HG03565 (cell line): ENCODE results near the gene PDZD7.

Experiments
- ATAC-seq: cut with Tn5 transposase; IDR thresholded peaks from one replicate; pipeline ENCODE4 v1.9.1; 2021; ENCODE audit warnings: mild to moderate bottlenecking, moderate library complexity; ENCODE audit not compliant: unreplicated experiment

The PDZD7 gene

DNA sequence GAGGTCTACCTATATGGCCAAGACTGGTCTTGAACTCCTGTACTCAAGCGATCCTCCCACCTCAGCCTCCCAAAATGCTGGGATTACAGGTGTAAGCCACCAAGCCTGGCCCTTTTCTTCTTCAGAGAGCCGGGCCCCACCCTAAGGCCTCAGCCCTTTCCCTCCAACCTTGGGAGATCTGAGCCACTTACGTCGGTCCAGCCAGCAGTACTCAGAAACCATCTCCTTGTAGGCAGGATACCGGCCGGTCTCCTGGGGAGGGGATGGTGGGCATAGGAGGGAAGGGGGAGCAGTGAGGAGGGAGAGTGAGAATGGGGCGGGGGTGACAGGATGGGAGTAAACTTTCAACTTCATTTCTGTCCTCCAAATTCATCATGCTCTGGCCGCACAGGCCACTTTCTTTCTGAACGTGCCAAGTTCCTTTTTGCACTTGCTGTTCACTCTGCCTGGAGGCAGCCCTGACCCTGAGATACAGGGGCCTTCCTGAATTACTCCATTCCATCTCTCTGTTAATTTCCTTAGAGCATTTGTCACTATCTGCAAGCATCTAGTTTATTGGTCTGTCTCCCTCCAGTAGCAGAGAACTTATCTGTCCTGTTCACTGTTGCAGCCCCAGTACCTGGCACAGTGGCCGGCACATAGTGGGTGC, 10.4 kb downstream of the PDZD7 start:
- no peak for ATAC-seq

- no peak for ATAC-seq
Measured at GRCh38 chr10:101019440-101019703, 11.6 kb downstream of the PDZD7 start.

GRCh38 chr10:101018600-101019439, 12.1 kb downstream of the PDZD7 start:
- ATAC-seq, result no peak

GRCh38 chr10:101018118-101018599, 12.8 kb downstream of the PDZD7 start:
- no peak for ATAC-seq

DNA sequence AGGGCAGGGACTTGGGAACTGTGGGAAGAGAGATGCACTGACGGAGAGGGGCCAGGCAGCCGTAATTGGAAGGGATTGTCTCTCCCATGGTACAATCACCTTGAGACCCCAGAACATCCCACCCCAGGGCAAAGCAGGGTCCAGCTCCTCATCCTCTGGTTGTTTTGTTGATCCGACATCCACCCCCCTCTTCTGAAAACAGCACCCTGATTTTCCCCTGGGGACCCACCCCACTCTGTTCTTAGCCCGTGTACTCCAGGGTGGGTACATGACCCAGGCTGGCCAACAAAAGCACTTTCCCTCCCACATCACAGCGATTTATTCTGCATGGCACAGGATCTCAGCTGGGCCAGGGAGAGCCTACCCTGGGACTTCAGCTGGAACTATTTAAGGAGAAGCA, 14.1 kb downstream of the PDZD7 start:
- ATAC-seq, result no peak

DNA sequence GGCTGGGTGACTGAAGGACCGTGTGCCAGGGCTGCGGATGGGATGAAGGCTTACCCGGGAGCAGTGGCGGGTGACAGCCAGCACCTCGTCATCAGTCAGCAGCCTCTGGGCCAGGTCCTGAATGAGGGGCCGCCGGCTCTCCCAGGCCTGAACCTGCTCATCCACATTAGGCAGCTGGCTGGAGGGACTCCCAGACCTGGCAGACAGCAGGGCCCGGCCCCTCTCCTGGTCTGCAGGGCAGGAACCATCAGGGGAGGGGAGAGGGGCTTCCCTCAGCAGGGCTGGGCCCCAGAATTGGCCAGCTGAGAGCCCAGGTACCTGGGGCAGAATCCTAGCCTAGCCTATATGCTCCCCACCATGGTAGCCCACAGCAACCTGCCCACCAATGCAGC, 15.4 kb downstream of the PDZD7 start:
- no peak for ATAC-seq

DNA sequence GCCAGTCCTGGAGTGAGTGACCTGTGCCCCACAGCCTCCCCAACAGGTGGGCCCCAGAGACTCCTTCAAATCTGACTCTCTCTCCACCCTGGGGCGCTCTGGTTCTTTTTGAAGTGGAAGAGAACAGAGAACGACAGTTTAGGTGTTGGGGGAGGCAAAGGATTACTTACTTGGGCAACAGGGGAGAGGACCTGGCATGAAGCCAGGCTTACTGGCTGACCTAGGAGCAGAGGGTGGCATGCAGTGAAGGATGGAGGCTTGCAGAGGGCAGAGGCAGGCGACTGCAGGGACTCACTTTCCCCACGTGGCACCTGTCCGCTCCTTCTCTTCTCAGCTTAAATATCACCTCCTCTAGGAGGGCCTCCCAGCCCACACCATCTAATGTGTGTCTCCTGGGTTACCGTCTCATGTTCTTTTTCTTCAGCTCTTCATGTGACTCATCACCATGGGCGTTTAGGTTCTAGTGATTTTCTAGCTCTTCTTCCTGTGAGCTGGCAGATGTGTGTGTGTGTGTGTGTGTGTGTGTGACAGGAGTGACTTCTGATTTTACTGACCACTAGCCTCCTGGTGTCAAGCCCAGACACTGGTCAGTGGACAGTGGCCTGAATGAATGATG, 15.9 kb downstream of the PDZD7 start:
- no peak for ATAC-seq

DNA sequence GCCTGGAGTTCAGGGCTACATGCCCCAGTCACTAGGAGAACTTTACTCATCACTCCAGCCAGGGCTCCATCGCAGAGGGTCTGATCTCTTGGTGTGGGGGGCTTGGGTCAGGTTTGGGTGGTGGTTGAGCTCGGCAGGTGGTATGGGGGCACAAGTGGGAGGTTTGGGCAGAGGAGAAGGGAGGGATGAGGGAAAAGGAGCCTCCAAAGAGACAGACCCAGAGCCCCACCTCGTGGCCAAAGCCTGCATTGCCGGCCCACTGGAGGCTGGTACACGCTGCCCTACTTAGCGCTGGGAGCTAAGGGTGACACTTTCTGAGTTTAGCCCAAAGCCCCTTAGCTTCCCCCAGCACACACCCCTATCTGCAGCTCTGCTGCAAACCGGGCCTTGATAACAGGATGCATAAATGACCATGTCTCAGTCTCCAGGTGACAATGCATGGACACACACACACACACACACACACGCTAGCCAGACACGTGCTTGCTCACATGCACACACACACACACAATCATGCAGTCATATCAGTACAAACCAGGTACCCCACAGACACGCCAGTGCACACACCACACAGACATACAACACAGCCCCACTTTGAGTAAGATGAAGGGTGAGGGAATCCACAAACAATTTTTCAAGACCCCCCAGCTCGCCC, 16.6 kb downstream of the PDZD7 start:
- ATAC-seq, result no peak

- no peak for ATAC-seq
Measured at GRCh38 chr10:101013365-101013825, 17.5 kb downstream of the PDZD7 start.

GRCh38 chr10:101012525-101013364, 18.2 kb downstream of the PDZD7 start:
- peak; percentile 59 for ATAC-seq

DNA sequence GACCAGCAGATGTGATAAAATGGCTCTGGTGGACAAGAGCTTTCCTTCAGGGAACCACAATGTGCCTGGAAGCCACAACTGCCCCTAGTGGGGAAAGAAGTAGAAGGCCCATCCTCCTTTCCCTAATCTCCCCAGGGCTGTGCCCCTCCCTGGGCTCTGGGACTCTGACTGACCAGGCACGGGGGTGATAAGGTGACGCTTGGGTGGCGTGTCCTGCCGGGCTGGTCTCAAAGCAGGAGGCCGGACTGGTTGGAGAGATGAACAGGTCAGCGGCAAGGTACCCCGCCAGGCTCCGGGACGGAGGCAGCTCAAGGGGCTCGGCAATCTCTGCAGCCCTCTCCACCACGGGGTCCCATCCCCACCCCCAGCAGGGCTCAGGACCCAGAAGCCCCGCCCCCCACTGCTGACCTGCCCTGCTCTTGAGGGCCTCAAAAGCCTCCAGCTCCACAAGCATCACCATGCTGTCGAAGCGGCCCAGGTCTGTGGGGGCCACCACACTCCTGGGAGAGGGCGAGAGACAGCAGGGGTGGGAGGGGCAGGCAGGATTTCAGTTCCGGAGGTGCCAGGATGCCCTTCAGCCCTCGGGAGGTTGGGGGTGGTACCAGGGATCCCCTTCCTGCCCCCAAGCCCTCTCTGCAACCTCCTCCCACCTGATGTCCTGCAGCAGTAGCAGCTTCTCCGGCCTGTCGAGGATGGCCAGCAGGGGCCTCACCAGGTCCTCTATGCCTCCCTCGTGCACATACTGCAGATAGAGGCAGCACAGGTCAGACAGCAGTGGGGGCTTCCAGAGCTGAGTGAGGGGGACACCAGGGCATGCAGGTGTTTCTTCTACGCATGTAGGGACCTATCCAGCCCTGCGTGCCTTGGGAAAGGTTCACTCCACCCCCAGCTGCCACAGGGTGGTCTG, 19.2 kb downstream of the PDZD7 start:
- ATAC-seq, result no peak

DNA sequence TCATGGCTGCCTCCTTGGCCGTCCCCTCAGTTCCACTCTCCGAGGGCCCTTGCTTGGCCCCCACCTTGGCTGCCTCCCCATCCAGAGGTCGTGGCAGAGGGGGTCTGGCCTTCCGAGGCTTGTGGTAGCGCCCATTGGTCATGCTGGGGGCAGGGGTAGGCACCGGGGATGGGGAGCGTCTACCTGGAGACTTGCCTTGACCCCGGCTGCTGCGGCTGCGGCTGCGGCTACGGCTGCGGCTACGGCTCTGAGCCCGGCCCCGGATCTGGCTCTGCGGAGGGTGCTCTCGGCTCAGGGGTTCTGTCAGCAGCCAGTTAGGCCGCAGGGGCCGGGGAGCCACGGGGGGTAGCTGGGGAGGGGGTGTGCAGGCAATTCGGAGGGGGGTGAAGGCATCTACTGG, 20.6 kb downstream of the PDZD7 start:
- ATAC-seq, result no peak

- no peak for ATAC-seq
Measured at GRCh38 chr10:101008823-101009423, 22.0 kb downstream of the PDZD7 start.

GRCh38 chr10:101007915-101008822, 22.8 kb downstream of the PDZD7 start:
- no peak for ATAC-seq

GRCh38 chr10:101007099-101007711, 23.7 kb downstream of the PDZD7 start:
- no peak for ATAC-seq

GRCh38 chr10:101006593-101007098, 24.3 kb downstream of the PDZD7 start:
- no peak for ATAC-seq

DNA sequence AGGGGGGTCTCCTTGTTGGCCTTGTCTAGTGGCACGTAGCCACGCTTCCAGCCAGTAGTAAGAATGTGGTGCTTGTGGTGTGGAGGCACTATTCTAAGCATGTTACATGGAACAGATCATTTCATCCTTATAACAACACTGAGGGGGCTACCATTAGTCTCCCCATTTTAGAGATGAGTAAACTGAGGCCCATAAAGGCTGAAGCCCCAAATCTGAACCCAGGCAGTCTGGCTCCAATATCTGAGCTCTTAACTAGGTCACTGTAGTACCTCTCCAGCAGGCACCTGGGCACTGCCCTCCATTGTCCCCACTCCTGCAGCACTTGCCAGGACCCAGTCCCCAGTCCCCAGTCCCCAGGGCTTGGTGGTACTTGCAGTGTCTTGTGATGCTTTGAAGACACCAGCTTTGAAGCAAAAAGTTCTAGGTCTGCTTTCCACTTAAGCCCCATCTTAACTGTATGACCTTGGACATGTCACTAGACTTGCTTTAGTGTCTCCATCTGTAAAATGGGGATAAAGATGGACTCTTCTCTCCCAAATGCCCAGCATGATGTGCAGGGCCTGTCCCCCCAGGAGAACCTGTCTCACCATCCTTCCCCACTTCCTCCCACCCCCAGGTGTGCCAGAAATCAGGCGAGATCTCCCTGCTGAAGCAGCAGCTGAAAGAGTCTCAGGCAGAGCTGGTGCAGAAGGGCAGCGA, 24.9 kb downstream of the PDZD7 start:
- no peak for ATAC-seq
